Panc1 (cell line): ENCODE data around the gene HSD17B2. TPM values are rescaled to one million over a fixed set of nuclear protein-coding genes. Genes with fewer than 3 reads are reported as not detected.

Source experiments
- ATAC-seq: fragments of 200-7000 bp; cut with Tn5 transposase; 2 replicates; pipeline ENCODE4 v1.9.1; 2020; ENCODE audit warnings: mild to moderate bottlenecking, moderate library complexity
- BruUV-seq: library from RNA; stranded (reverse); fragments of 400-500 nt; replicated peaks from 2 replicates; lab custom pipeline; 2021; lab: Mats Ljungman, UMichigan
- CTCF ChIA-PET: fragments of 300-600 bp; sonication (Branson Sonifier 250); formaldehyde crosslinking; loops from one replicate; lab custom pipeline; 2022; ENCODE audit warnings: antibody characterized with exemption; lab: Charles Lee
- POLR2A ChIA-PET: fragments of 300-600 bp; sonication (Branson Sonifier 250); formaldehyde crosslinking; loops from one replicate; lab custom pipeline; 2022; ENCODE audit warnings: antibody characterized with exemption; lab: Charles Lee
- DNase-seq: peaks from one replicate; pipeline ENCODE4 v3.0.0-alpha.2; 2010; ENCODE audit warnings: low read depth, low spot score
- H3K27ac ChIP-seq: 2 replicates; pipeline ENCODE4 v1.5.1; 2011; ENCODE audit warnings: mild to moderate bottlenecking, low read length, inconsistent platforms
- H3K27me3 ChIP-seq: fragments of 200-500 bp; sonication (Bioruptor generic); 2 replicates; pipeline ENCODE4 v1.6.0; 2014; ENCODE audit warnings: low read length, inconsistent platforms; ENCODE audit not compliant: control insufficient read depth, insufficient read depth
- H3K36me3 ChIP-seq: fragments of 200-500 bp; sonication (Bioruptor generic); 2 replicates; pipeline ENCODE4 v1.5.1; 2014; ENCODE audit warnings: inconsistent platforms, mild to moderate bottlenecking, low read length, moderate library complexity; ENCODE audit not compliant: control insufficient read depth, insufficient read depth
- H3K4me1 ChIP-seq: 2 replicates; pipeline ENCODE4 v1.5.1; 2011; ENCODE audit warnings: inconsistent platforms, mild to moderate bottlenecking, low read length, moderate library complexity; ENCODE audit not compliant: control insufficient read depth, insufficient read depth
- H3K4me3 ChIP-seq, 2 experiments: 2 replicates each; pipeline ENCODE4 v1.5.1; 2011 to 2012; ENCODE audit warnings: low read depth in 2 of 2, low read length in 2 of 2, mild to moderate bottlenecking in 2 of 2, inconsistent platforms in 1 of 2, moderate library complexity in 1 of 2
- H3K9me3 ChIP-seq: fragments of 200-500 bp; sonication (Bioruptor generic); 2 replicates; pipeline ENCODE4 v1.5.1; 2014; ENCODE audit warnings: low read depth, mild to moderate bottlenecking, inconsistent platforms, low read length, moderate library complexity; ENCODE audit not compliant: control insufficient read depth, insufficient read depth
- CTCF ChIP-seq: fragments of 450-650 bp; IDR thresholded peaks from 2 replicates; pipeline ENCODE4 v1.5.1; 2017; ENCODE audit warnings: mild to moderate bottlenecking
- POLR2AphosphoS5 ChIP-seq: IDR thresholded peaks from 2 replicates; pipeline ENCODE4 v1.6.1; 2012; ENCODE audit warnings: mild to moderate bottlenecking, low read depth, low read length, moderate library complexity
- REST ChIP-seq, 2 experiments: IDR thresholded peaks; 2 replicates each; pipeline ENCODE4 v1.6.1; 2011 to 2012; ENCODE audit warnings: low read depth in 2 of 2, control low read depth in 1 of 2, low read length in 1 of 2, mild to moderate bottlenecking in 1 of 2, moderate library complexity in 1 of 2; ENCODE audit not compliant: insufficient read depth in 1 of 2
- SIN3A ChIP-seq: IDR thresholded peaks from 2 replicates; pipeline ENCODE4 v1.6.1; 2012; ENCODE audit warnings: low read depth, mild to moderate bottlenecking, low read length, moderate library complexity, borderline replicate concordance; ENCODE audit not compliant: insufficient read depth
- TCF7L2 ChIP-seq: IDR thresholded peaks from 2 replicates; pipeline ENCODE4 v1.6.1; 2011; ENCODE audit warnings: mild to moderate bottlenecking, low read depth, low read length, inconsistent platforms
- in situ Hi-C: cut with HindIII; loops from 2 replicates; pipeline ENCODE4 v1.10.0; 2016; ENCODE audit warnings: low sequenced_read_pairs, low pct_unique_long_range_greater_than_20kb
- intact Hi-C: fragments of 100-400 bp; cut with micrococcal nuclease; formaldehyde crosslinking; loops from one replicate; pipeline ENCODE4 v1.10.0; 2022; ENCODE audit not compliant: unreplicated experiment
- total RNA-seq: library from RNA; stranded (reverse); gene quantifications from one replicate; pipeline ENCODE4 v1.2.1, GENCODE V29; 2021; ENCODE audit not compliant: unreplicated experiment

HSD17B2 gene
- total RNA-seq, 1 experiment from 2014 or later, result 0.41 TPM

GRCh38 chr16:82079892-82080291, 44.8 kb downstream of the HSD17B2 start:
- H3K9me3 ChIP-seq, result no peaks in the 10 kb centered on the region
- POLR2A ChIA-PET, result no interaction called here
- no peak for TF ChIP-seq SIN3A
- TF ChIP-seq TCF7L2, result no peak
- no peak for TF ChIP-seq REST (IDR thresholded peaks at IDR 0.05; ENCODE audit: insufficient read depth in 1 of 2, low read depth in 2 of 2, low read length in 1 of 2)
- no peak for TF ChIP-seq CTCF
- TF ChIP-seq POLR2AphosphoS5, result no peak
- in situ Hi-C loops (no loop called here), intact Hi-C loops (no loop called here)
- no peak overlapping the region for H3K4me3 ChIP-seq
- H3K36me3 ChIP-seq, result no peaks in the 10 kb centered on the region
- BruUV-seq, result no TSS peak
- CTCF ChIA-PET, result interaction anchor here (0.6 to 0.7 kb wide), 2 partner anchors 279 to 1006 kb away, joined by 3 read pairs; no protein-coding TSS in a partner anchor
- no peaks in the 10 kb centered on the region for H3K4me1 ChIP-seq
- ATAC-seq (no peak), DNase-seq (no peak)
- H3K27ac ChIP-seq, result no peak overlapping the region
- no peaks in the 10 kb centered on the region for H3K27me3 ChIP-seq

GRCh38 chr16:82081264-82081663, 46.2 kb downstream of the HSD17B2 start:
- Histone ChIP-seq H3K36me3 (no peaks in the 10 kb centered on the region), H3K4me1 (no peaks in the 10 kb centered on the region), H3K27me3 (no peaks in the 10 kb centered on the region), H3K27ac (no peak overlapping the region), H3K9me3 (no peaks in the 10 kb centered on the region), H3K4me3 (no peak overlapping the region)
- no peak for TF ChIP-seq TCF7L2
- TF ChIP-seq CTCF, result no peak
- TF ChIP-seq SIN3A, result no peak
- TF ChIP-seq REST (IDR thresholded peaks at IDR 0.05; ENCODE audit: insufficient read depth in 1 of 2, low read depth in 2 of 2, low read length in 1 of 2), result no peak
- TF ChIP-seq POLR2AphosphoS5, result no peak
- in situ Hi-C loops (no loop called here), intact Hi-C loops (no loop called here)
- no TSS peak for BruUV-seq
- POLR2A ChIA-PET, result no interaction called here
- ATAC-seq (no peak), DNase-seq (no peak)
- CTCF ChIA-PET, result no interaction called here
